GM12878 (cell line): ENCODE measurements around the gene SERPINB10. TPM values are rescaled to one million over a fixed set of nuclear protein-coding genes. Genes with fewer than 3 reads are reported as not detected.

Source experiments
- BACH1 ChIP-seq: fragments of 450-650 bp; IDR thresholded peaks from 2 replicates; pipeline ENCODE4 v1.6.1; 2017; ENCODE audit warnings: mild to moderate bottlenecking, borderline replicate concordance
- CHD2 ChIP-seq: IDR thresholded peaks from 2 replicates; pipeline ENCODE4 v1.6.1; 2011; ENCODE audit warnings: low read depth, low read length, improper control_type of control experiment, borderline replicate concordance
- IKZF2 ChIP-seq, 2 experiments: fragments of 450-650 bp; IDR thresholded peaks; 2 replicates each; pipeline ENCODE4 v1.6.1; 2017; ENCODE audit warnings: mild to moderate bottlenecking in 2 of 2, moderate library complexity in 2 of 2
- KAT2A ChIP-seq: conservative IDR thresholded peaks from 2 replicates; pipeline ENCODE4 v1.6.1; 2011; ENCODE audit warnings: low read depth, low read length; ENCODE audit not compliant: control insufficient read depth
- KLF5 ChIP-seq: fragments of 450-650 bp; IDR thresholded peaks from 2 replicates; pipeline ENCODE4 v1.6.1; 2014; ENCODE audit warnings: mild to moderate bottlenecking; ENCODE audit not compliant: partially characterized antibody
- NFIC ChIP-seq: IDR thresholded peaks from 2 replicates; pipeline ENCODE4 v1.6.1; 2012; ENCODE audit warnings: low read depth, mild to moderate bottlenecking, inconsistent platforms, low read length, moderate library complexity
- NR2C1 ChIP-seq: fragments of 450-650 bp; IDR thresholded peaks from 2 replicates; pipeline ENCODE4 v1.6.1; 2017; ENCODE audit warnings: antibody characterized with exemption, mild to moderate bottlenecking, moderate library complexity
- PML ChIP-seq: IDR thresholded peaks from 2 replicates; pipeline ENCODE4 v1.6.1; 2012; ENCODE audit warnings: low read length, inconsistent platforms
- SIN3A ChIP-seq: IDR thresholded peaks from 2 replicates; pipeline ENCODE4 v1.6.1; 2012; ENCODE audit warnings: low read depth, low read length, improper control_type of control experiment
- TBL1XR1 ChIP-seq: IDR thresholded peaks from 2 replicates; pipeline ENCODE4 v1.6.1; 2012; ENCODE audit warnings: low read depth, low read length, improper control_type of control experiment
- TCF12 ChIP-seq: IDR thresholded peaks from 2 replicates; pipeline ENCODE4 v1.6.1; 2011; ENCODE audit warnings: low read depth, mild to moderate bottlenecking, low read length
- ZNF207 ChIP-seq: fragments of 450-650 bp; IDR thresholded peaks from 2 replicates; pipeline ENCODE4 v1.6.1; 2014; ENCODE audit warnings: antibody characterized with exemption, mild to moderate bottlenecking, borderline replicate concordance
- polyA plus RNA-seq, 11 experiments: library from polyadenylated mRNA; depleted of rRNA in 4 of 11; unstranded in 6 of 11; stranded (reverse) in 5 of 11; fragments of >200 nt; fragmentation: Nextera tagmentation in 4 of 11; fragmentation: Illumina TruSeq in 1 of 11; extraction: Ambion mirVana in 4 of 11; extraction: Trizol in 1 of 11; gene quantifications; 1 replicate in 1 of 11; 2 replicates in 10 of 11; pipeline versions ENCODE4 v1.2.1 to v1.2.3, GENCODE V29; 2011 to 2016; ENCODE audit warnings: inconsistent platforms in 2 of 11, missing spikeins in 2 of 11, low read depth in 1 of 11
- total RNA-seq, 4 experiments: library from RNA; depleted of rRNA in 3 of 4; stranded (reverse); fragments of >200 nt in 3 of 4; fragmentation: Illumina TruSeq in 1 of 4; extraction: Trizol in 1 of 4; gene quantifications; 2 replicates each; pipeline versions ENCODE4 v1.2.1 to v1.2.3, GENCODE V29; 2013 to 2021
- TF ChIP-seq, protein P1 (sequence below): IDR thresholded peaks from 2 replicates; pipeline ENCODE4 v1.6.1; 2011; ENCODE audit warnings: low read depth, low read length, improper control_type of control experiment, borderline replicate concordance
- TF ChIP-seq, protein P2 (sequence below): IDR thresholded peaks from 2 replicates; pipeline ENCODE4 v1.6.1; 2012; ENCODE audit warnings: improper control_type of control experiment, low read depth, low read length; ENCODE audit not compliant: insufficient replicate concordance
- TF ChIP-seq, protein P3 (sequence below): fragments of 450-650 bp; IDR thresholded peaks from 2 replicates; pipeline ENCODE4 v1.6.1; 2016; ENCODE audit warnings: mild to moderate bottlenecking
- TF ChIP-seq, protein P4 (sequence below): IDR thresholded peaks from 2 replicates; pipeline ENCODE4 v1.6.1; 2012; ENCODE audit warnings: low read depth, low read length, improper control_type of control experiment
- TF ChIP-seq, protein P5 (sequence below): fragments of 450-650 bp; IDR thresholded peaks from 2 replicates; pipeline ENCODE4 v1.6.1; 2016; ENCODE audit warnings: mild to moderate bottlenecking
- TF ChIP-seq, protein P6 (sequence below): fragments of 450-650 bp; IDR thresholded peaks from 2 replicates; pipeline ENCODE4 v1.6.1; 2017; ENCODE audit warnings: mild to moderate bottlenecking, low read depth, inconsistent platforms; ENCODE audit not compliant: poor library complexity, severe bottlenecking

Gene SERPINB10
- total and polyA plus RNA-seq, 10 of the 15 experiments (the other 5 are each of a cell fraction or from before 2014, with no cell fraction given), result 12.0 to 83.5 (median 24.1) TPM

DNA sequence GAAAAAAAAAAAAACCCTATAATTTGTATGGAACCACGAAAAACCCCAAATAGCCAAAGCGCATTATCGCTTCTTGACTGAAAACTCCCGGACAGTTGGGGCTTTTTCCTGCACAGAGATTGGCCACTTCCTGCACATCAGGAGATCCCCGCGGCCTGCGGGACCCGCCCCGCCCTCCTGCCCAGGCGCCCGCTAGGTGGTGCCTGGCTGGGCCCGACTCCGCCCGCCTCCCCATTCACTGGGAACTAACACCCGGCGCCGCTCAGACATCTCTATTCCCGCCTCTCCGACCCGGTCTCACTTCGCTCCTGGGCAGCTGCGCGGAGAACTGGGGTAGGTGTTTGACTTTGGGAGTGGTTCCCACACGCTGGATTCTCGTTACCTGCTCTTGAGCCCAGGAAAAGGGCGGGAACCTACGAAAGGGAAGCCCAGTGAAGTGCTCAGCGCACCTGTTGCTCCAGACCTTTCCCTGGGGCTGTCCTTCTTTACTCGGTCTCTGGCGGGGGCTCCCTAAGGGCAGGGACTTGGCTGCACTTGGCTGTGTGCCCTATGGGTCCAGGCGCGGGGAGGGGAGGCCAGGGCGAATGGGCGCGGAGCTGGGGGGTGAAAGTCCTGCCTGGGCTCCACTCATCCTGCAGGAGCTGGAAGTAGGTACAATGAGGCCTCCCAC, 41.4 kb downstream of the SERPINB10 start, which contains the start of gene HMSD (continued):
- TF ChIP-seq, protein P1, sequence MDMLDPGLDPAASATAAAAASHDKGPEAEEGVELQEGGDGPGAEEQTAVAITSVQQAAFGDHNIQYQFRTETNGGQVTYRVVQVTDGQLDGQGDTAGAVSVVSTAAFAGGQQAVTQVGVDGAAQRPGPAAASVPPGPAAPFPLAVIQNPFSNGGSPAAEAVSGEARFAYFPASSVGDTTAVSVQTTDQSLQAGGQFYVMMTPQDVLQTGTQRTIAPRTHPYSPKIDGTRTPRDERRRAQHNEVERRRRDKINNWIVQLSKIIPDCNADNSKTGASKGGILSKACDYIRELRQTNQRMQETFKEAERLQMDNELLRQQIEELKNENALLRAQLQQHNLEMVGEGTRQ, result no peak
- TF ChIP-seq SIN3A (no peak), ZNF207 (no peak), IKZF2 (IDR thresholded peaks at IDR 0.05) (peak; percentile 85 to 88), KLF5 (no peak), TBL1XR1 (0 out of 2 replicates have a peak, but pooled peaks have one; percentile 25), PML (no peak), NFIC (peak; percentile 27; the same call in 1 of the 2 replicates), CHD2 (no peak), KAT2A (no peak), BACH1 (no peak), TCF12 (no peak), NR2C1 (no peak)
- TF ChIP-seq, protein P2, sequence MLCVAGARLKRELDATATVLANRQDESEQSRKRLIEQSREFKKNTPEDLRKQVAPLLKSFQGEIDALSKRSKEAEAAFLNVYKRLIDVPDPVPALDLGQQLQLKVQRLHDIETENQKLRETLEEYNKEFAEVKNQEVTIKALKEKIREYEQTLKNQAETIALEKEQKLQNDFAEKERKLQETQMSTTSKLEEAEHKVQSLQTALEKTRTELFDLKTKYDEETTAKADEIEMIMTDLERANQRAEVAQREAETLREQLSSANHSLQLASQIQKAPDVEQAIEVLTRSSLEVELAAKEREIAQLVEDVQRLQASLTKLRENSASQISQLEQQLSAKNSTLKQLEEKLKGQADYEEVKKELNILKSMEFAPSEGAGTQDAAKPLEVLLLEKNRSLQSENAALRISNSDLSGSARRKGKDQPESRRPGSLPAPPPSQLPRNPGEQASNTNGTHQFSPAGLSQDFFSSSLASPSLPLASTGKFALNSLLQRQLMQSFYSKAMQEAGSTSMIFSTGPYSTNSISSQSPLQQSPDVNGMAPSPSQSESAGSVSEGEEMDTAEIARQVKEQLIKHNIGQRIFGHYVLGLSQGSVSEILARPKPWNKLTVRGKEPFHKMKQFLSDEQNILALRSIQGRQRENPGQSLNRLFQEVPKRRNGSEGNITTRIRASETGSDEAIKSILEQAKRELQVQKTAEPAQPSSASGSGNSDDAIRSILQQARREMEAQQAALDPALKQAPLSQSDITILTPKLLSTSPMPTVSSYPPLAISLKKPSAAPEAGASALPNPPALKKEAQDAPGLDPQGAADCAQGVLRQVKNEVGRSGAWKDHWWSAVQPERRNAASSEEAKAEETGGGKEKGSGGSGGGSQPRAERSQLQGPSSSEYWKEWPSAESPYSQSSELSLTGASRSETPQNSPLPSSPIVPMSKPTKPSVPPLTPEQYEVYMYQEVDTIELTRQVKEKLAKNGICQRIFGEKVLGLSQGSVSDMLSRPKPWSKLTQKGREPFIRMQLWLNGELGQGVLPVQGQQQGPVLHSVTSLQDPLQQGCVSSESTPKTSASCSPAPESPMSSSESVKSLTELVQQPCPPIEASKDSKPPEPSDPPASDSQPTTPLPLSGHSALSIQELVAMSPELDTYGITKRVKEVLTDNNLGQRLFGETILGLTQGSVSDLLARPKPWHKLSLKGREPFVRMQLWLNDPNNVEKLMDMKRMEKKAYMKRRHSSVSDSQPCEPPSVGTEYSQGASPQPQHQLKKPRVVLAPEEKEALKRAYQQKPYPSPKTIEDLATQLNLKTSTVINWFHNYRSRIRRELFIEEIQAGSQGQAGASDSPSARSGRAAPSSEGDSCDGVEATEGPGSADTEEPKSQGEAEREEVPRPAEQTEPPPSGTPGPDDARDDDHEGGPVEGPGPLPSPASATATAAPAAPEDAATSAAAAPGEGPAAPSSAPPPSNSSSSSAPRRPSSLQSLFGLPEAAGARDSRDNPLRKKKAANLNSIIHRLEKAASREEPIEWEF, result no peak
- TF ChIP-seq, protein P3, sequence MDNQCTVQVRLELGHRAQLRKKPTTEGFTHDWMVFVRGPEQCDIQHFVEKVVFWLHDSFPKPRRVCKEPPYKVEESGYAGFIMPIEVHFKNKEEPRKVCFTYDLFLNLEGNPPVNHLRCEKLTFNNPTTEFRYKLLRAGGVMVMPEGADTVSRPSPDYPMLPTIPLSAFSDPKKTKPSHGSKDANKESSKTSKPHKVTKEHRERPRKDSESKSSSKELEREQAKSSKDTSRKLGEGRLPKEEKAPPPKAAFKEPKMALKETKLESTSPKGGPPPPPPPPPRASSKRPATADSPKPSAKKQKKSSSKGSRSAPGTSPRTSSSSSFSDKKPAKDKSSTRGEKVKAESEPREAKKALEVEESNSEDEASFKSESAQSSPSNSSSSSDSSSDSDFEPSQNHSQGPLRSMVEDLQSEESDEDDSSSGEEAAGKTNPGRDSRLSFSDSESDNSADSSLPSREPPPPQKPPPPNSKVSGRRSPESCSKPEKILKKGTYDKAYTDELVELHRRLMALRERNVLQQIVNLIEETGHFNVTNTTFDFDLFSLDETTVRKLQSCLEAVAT, result peak; percentile 46; the same call in 1 of the 2 replicates
- TF ChIP-seq, protein P4, sequence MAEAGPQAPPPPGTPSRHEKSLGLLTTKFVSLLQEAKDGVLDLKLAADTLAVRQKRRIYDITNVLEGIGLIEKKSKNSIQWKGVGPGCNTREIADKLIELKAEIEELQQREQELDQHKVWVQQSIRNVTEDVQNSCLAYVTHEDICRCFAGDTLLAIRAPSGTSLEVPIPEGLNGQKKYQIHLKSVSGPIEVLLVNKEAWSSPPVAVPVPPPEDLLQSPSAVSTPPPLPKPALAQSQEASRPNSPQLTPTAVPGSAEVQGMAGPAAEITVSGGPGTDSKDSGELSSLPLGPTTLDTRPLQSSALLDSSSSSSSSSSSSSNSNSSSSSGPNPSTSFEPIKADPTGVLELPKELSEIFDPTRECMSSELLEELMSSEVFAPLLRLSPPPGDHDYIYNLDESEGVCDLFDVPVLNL, result no peak
- TF ChIP-seq, protein P5, sequence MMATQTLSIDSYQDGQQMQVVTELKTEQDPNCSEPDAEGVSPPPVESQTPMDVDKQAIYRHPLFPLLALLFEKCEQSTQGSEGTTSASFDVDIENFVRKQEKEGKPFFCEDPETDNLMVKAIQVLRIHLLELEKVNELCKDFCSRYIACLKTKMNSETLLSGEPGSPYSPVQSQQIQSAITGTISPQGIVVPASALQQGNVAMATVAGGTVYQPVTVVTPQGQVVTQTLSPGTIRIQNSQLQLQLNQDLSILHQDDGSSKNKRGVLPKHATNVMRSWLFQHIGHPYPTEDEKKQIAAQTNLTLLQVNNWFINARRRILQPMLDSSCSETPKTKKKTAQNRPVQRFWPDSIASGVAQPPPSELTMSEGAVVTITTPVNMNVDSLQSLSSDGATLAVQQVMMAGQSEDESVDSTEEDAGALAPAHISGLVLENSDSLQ, result peak; percentile 35; the same call in 1 of the 2 replicates
- TF ChIP-seq, protein P6, sequence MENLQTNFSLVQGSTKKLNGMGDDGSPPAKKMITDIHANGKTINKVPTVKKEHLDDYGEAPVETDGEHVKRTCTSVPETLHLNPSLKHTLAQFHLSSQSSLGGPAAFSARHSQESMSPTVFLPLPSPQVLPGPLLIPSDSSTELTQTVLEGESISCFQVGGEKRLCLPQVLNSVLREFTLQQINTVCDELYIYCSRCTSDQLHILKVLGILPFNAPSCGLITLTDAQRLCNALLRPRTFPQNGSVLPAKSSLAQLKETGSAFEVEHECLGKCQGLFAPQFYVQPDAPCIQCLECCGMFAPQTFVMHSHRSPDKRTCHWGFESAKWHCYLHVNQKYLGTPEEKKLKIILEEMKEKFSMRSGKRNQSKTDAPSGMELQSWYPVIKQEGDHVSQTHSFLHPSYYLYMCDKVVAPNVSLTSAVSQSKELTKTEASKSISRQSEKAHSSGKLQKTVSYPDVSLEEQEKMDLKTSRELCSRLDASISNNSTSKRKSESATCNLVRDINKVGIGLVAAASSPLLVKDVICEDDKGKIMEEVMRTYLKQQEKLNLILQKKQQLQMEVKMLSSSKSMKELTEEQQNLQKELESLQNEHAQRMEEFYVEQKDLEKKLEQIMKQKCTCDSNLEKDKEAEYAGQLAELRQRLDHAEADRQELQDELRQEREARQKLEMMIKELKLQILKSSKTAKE, result no peak
